NCI-H128 (cell line): ENCODE results near the gene ELN.
"Not testable (repeated sequence)": the region's sequence is repeated elsewhere in the genome, so short reads cannot be mapped to it uniquely, and the experiment has no call there.

Experiments used
- DNase-seq: peaks from one replicate; lab custom pipeline; 2025; ENCODE audit not compliant: unreplicated experiment; lab: John Stamatoyannopoulos, UW

ELN gene

DNA sequence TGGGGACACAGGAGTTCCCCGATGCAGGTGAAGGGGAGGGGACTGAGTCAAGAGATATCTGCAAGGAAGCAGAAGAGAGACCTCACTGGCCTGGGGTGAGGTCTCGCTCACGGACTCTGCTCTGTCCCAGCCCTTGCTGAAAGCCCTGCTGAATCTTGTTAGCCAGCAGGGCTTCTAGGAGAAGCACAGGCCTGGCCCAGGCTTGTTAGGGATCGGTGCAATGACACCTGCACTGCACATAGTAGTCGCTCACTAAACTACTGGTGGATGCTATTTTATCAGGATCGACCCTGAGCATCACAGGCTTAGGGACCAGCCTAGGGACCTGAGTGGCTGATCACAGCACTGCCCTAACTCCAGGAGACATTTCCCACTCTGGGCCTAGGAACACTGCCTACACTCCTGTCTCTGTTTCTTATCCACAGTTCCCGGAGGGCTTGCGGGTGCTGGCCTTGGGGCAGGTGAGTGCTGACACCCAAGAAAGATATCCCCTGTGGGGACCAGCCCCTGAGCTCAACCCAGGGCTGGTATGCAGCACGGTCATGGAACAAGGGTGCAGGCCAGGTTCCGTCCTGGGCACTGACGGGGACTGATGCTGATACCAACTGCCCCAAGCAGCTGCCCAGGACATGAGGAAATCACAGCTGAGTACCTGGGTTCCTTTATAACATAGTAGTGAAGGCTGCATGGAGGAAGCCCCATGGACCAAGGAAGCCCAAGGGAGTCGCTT lies 13.0 kb downstream of the ELN start:
- no peak for DNase-seq

DNA sequence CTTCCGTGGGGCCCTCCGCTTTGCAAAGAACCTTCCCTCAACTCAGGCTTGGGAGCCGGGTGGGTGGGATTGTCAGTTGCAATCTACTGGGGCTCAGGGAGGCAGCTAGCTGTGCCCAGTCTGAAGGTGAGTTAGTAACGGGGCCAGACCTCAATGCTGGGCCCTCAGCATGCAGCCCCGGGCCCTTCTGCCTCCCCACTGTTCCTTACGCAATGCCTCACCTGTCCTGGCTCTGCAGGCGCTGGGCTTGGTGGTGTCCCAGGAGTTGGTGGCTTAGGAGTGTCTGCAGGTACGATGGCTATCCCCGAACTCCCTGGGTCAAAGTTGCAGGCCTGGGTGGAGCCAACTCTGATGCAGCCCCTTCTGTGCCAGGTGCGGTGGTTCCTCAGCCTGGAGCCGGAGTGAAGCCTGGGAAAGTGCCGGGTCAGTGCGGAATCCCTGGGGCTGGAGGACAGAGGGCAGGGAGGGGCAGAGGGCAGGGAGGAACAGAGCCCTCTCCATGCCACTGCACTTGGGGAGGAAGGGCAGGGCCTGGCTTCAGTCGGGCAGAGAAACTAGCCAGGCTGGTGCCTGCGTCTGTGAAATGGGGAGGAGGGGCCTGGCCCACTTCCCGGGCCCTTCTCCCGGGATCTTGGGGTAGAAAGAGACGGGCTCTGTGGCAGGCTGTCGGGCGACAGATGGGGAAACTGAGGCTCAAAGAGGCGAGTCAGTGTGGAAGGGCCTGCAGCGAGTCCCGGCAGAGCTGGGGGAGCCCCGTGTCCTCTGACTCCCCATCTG lies 15.0 kb downstream of the ELN start:
- DNase-seq = no peak

DNA sequence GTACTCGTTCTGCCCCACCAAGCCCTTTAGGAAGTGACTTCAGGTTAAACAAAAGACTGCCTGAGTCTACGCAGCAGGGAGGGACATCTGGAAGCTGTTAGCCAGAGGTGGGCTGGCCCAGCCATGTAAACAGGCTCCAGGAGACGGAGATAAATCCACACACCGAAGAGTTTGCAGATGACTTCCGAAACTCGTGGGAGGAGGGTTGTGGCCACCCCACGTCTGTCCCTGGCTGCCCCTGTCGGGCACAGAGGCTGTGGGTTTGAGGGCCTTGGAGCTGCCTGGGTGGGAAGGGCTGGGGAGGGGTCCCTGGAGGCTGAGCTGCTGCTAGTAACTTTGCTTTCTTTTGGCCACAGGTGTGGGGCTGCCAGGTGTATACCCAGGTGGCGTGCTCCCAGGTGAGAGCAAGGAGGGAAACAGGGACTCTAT lies 15.6 kb downstream of the ELN start:
- no peak for DNase-seq

DNA sequence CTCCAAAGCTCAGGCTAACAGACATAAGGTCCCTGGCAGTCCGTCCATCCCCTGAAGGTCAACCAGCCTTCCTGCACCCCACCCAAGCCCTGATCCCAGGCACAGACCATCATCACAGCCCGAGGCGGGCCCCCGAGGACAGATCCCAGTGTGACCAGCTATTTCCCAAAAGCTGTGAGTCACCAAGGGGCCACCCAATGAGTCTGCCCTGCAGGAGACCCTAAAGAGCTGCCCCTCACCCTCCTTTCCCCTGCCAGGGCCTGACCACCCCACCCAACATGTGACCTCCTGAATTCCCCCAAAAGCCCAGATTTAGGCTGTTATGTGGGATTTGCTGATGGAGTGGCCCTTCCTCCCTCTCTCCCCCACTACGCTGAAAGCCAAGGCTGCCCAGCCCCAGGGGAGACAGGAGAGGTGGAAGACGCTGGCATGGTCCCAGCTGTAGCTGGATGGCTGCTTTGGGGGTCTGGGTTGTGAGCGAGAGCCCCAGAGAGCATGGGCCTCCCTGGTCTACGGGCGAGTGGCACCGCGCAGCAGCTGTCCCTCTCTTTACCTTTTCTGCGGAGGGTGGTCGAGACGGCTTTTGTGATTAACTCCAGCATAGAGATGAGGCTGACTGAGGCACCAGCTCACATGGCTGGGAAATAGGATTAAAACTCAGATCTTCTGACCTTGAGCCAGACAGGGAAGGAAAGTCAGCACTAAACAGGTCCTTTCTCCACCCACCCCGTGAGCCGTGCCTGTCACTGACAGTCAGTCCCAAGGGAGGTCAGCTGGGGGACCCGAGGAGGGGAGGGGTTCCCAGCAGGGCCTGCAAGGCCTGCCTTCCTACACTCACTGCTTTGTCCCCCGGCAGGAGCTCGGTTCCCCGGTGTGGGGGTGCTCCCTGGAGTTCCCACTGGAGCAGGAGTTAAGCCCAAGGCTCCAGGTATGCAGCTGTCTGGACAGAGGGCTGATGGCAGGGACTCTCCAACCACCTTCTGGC lies 16.7 kb downstream of the ELN start:
- no peak for DNase-seq

DNA sequence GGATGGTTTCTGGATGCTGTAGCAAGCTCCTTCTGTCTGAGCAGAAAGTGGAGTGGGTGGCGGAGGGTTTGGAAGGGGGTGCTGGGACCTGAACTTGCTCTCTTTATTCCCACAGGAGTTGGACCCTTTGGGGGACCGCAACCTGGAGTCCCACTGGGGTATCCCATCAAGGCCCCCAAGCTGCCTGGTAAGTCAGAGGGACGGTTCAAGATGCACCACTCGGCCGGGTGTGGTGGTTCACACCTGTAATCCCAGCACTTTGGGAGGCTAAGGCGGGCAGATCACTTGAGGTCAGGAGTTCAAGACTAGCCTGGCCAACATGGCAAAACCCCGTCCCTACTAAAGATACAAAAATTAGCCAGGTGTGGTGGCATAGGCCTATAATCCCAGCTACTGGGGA lies 18.6 kb downstream of the ELN start:
- not testable (repeated sequence) for DNase-seq

DNA sequence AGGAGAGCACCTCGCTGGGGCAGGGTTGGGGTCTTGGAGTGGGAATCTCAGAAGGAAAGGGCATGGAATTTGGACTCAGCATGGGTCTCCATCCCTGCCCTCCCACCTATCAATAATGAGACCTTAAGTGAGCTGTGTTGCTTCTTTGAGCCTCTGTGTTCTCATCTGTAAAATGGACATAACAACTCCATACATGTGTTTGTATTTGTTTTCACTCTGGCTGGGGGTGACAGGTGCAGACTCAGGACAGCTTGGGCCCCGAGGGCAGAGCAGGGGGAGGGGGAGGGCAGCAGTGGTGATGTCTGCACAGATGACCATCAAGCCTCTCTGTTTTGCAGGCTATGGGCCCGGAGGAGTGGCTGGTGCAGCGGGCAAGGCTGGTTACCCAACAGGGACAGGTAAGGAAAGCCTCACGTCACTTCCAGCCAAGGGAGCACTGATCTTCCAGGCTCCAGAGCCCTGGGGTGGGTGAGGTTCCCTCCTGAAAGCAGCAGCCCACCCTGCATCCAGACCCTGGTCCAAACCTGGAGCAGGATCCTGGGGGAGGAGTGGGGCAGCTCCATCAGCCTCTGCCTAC lies 19.9 kb downstream of the ELN start:
- DNase-seq = no peak

DNA sequence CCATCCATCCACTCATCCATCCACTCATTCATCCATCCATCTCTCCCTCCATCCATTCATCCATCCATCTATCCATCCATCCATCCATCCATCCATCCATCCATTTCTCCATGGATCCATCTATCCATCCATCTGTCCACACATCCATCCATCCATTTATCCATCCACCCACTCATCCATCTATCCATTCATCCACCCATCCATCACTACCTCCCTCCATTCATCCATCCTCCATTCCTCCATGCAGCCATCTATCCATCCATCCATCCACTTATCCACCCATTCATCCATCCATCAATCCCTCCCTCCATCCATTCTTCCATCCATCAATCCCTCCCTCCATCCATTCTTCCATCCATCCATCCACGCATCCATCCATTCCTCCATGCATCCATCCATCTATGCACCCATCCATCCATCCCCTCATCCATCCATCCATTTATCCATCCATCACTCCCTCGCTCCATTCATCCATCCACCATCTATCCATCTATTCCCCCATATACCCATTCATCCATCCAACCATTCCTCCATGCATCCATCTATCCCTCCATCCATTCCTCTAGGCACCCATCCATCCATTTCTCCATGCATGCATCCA lies 21.1 kb downstream of the ELN start:
- no peak for DNase-seq

DNA sequence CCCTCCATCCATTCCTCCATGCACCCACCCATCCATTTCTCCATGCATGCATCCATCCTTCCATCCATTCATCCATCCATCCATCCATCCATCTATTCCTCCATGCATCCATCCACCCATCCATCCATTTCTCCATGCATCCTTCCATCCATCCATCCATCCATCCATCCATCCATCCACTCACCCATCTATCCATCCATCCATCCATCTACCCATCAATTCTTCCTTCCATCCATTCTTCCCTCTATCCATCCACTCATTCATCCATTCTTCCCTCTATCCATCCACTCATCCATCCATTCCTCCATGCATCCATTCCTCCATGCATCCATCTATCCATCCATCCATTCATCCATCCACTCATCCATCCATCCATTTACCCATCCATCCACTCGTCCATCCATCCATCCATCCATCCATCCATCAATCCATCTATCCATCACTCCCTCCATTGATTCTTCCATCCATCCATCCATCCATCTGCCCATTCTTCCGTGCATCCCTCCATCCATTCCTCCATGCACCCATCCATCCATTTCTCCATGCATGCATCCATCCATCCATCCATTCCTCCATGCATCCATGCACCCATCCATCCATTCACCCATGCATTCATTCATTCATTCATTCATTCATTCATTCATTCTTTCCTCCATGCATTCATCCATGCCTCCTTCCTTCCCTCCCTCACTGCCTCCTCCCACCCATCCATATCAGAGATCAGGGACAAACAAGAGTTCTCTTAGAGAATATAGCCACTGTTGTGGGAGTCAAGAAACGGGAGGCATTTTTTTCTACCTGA lies 22.2 kb downstream of the ELN start:
- DNase-seq = no peak

DNA sequence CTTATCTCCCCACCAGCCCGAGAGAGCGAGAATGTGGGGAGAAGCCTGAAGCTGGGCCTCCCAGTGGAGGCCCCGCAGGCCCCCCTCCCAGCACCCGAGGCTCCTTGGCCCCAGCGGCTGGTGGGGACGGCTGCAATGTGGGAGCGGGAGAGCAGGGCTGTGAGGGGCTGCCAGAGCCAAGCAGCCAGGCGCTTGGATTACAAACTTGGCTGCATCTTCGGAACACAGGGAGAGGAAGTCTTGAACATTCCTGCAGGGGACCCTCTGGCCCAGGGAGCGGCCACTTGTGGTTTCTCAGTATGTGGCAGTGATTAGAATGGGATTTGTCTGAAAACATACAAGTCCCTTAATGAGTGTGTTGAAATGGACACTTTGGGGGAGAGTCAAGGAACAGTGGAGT lies 23.2 kb downstream of the ELN start:
- DNase-seq = no peak

DNA sequence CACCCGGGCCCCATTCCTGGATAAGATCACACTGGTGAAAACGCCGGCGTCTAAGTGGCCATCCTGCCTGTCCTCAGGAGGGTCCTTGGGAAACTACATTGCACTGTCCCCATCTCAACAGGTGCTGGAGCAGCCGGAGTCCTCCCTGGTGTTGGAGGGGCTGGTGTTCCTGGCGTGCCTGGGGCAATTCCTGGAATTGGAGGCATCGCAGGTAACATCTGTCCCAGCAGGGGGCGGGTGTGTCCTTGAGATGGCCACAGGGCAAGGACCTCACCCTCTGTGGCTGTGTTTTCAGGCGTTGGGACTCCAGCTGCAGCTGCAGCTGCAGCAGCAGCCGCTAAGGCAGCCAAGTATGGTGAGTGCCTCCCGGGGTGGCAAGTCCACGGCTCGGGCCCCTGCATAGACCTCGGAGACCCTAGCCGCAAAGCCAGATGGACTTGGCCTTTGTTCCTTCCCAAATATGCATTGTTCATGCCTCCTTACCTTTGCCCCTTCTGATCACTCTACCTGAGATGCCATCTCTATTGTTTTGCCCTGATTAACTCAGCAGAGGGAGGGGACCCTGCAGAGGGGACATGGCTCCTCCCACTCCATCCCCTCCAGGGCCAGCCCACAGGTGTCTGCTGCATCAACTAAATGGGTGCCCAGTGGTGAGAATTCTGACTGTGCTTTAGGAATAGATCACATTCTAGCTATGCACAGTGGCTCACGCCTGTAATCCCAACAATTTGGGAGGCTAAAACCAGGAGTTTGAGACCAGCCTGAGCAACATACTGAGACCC lies 23.8 kb downstream of the ELN start:
- DNase-seq = no peak

DNA sequence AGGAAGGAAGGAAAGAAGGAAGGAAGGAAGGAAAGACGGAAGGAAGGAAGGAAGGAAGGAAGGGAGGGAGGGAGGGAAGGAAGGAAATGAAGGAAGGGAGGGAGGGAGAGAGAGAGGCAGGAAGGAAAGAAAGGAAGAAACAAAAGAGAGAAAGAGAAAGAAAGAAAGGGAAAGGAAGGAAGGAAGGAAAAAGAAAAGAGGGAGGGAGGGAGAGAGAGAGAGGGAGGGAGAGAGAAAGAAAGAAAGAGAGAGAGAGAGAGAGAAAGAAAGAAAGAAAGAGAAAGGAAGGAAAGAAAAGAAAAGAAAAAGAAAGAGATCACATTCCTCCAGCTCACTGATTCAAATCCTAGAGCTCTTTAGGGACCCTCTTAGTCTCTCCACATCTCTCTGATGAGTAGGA lies 24.7 kb downstream of the ELN start:
- no peak for DNase-seq

DNA sequence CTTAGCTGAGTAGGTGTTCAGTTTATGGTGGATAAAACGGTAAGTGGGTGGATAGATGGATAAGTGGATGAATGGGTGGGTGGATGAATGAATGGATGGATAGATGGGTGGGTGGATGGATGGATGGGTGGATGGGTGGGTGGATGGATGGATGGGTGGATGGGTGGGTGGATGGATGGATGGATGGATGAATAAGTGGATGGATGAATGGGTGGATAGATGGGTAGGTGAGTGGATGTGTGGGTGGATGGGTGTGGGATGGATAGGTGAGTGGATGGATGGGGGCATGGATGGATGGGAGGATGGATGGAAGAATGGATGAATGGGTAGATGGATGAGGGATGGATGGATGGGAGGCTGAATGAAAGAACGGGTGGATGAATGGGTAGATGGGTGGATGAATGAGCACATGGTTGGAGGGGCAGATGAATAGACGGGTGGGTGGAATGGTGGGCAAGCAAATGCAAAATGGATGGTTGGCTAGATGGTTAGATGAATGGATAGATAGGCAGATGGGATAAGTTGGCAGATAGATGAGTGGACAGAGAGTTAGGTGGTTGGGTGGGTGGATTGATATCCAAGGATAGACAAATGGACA lies 25.7 kb downstream of the ELN start:
- DNase-seq = no peak

DNA sequence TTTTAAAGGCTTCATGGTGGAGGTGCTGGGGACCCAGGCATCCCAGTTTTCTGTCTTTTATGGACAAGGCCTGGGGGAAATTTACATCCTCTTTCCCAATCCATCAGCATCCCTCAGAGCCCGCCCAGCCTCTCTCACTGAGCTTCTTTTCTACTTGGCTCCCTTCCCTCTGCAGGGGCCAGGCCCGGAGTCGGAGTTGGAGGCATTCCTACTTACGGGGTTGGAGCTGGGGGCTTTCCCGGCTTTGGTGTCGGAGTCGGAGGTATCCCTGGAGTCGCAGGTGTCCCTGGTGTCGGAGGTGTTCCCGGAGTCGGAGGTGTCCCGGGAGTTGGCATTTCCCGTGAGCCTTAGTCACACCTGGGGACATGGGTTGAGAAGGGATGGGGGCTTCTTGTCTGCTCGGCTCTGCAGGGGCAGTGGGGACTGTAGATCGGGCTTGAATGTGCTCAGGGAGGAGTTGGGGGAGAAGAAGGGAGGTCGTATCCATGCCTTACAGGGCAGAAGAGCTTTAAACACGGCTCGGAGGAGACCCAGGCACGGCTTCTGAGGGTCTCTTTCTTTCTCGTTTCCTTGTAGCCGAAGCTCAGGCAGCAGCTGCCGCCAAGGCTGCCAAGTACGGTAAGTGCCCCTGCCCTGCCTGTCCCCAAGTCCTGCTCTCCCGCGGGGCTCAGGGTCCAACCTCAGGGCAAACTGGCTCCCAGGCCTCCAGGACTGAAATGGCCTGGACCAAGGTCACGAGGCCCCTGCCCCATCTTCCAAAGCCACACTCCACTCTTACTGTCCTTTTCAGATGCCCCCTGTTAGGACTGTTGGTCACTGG lies 28.3 kb downstream of the ELN start:
- DNase-seq = no peak

DNA sequence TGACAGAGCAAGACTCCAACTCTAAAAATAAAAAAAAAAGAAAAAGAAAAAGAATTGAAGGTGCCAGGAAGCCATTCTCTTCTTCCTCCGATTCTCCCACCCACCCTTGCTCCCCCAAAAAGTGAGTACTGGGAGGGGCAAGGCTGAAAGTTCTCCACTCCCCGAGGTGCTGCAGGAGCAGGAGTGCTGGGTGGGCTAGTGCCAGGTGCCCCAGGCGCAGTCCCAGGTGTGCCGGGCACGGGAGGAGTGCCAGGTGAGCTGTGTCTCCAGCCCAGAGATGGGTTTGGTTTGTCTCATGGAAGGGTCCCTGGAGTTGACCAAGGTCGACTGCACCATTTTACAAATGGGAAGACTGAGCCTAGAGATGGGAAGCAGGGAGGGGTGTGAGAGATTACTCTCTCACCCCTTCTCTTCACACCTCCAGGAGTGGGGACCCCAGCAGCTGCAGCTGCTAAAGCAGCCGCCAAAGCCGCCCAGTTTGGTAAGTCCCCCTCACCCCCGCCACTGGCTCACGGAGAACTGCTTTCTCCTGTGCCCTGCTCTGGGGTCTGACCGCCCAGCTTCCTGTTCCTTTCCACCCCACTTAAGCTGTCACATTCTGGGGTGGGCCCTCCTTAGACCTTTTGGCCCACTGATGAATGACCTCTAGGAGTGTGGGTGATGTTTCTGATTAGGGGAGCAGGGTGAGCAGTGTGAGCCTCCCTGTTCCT lies 29.4 kb downstream of the ELN start:
- no peak for DNase-seq

DNA sequence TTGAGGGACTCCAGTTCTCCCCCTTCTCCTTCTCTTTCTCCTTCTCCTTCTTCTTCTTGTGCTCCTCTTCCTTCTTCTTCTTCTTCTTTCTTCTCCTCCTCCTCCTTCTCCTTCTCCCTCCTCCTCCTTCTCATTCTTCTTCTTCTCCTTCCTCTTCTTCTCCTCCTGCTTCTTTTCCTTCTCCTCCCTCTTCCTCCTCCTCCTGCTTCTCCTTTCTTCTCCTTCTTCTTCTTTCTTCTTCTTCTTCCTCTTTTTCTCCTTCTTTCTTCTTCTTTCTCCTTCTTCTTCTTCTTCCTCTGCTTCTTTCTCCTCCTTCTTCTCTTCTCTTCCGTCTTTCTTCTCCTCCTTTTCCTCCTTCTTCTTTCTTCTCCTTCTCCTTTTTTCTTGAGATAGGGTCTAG lies 30.0 kb downstream of the ELN start:
- no peak for DNase-seq

DNA sequence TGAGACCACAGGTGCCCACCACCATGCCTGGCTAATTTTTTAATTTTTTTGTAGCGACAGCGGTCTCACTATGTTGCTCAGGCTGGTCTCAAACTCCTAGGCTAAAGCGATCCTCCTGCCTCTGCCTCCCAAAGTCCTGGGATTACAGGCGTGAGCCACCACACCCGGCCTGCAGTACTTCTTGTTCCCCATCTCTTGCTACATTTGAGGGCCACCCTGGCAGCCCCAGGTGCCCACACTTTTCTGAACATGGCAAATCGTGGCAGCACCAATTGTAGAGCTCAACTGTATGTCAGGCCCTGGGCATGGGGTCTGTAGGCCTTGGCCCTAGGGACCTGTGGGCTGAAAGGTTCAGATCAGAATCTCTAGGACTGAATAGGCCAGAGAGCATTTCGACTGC lies 30.5 kb downstream of the ELN start:
- DNase-seq = no peak

DNA sequence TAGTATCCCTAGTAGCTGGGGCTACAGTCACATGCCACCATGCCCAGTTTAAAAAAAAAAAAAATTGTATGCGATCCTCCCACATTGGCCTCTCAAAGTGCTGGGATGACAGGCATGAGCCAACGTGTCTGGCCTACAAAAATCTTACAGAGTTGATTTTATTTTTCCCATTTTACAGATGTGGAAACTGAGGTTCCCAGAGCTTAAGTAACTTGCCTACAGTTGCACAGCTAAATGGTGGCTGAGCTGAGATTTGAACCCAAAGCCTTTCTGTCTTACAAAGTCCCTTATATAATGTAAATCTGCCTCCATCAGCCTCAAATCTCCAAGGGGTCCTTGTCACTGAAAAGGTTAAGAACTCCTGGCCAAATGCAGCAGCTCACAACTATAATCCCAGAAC lies 31.1 kb downstream of the ELN start:
- no peak for DNase-seq
